Endothelial cell of umbilical vein (primary cell): ENCODE results near the gene CYTH1. TPM values are rescaled to one million over a fixed set of nuclear protein-coding genes. Genes with fewer than 3 reads are reported as not detected.
"Not testable (repeated sequence)": the region's sequence is repeated elsewhere in the genome, so short reads cannot be mapped to it uniquely, and the experiment has no call there.

Source experiments
- BruUV-seq: library from RNA; stranded (reverse); fragments of 400-500 nt; replicated peaks from 2 replicates; lab custom pipeline; 2021; lab: Mats Ljungman, UMichigan
- CTCF ChIA-PET: fragments of 300-600, 350-600 bp; sonication (Branson Sonifier 250); formaldehyde crosslinking; loops from one replicate; lab custom pipeline; 2021; ENCODE audit warnings: antibody characterized with exemption, inconsistent platforms; lab: Charles Lee
- POLR2A ChIA-PET: fragments of 300-600, 350-600 bp; sonication (Branson Sonifier 250); formaldehyde crosslinking; loops from one replicate; lab custom pipeline; 2021; ENCODE audit warnings: antibody characterized with exemption, inconsistent platforms; lab: Charles Lee
- DNase-seq: peaks from one replicate; pipeline ENCODE4 v3.0.0-alpha.2; 2011; ENCODE audit warnings: low read depth, low spot score
- FAIRE-seq: peaks from 2 replicates; lab custom pipeline; 2011; peaks lifted over from hg19 to GRCh38; lab: Jason Lieb, UNC
- H2AFZ ChIP-seq: 2 replicates; pipeline ENCODE4 v1.6.0; 2012; ENCODE audit warnings: low read depth, low read length, control low read depth, inconsistent platforms
- H3K27ac ChIP-seq: 2 replicates; pipeline ENCODE4 v1.5.1; 2011; ENCODE audit warnings: low read depth, mild to moderate bottlenecking, control low read depth, low read length, moderate library complexity; ENCODE audit not compliant: insufficient read depth
- H3K27me3 ChIP-seq, 2 experiments: 2 replicates each; pipeline versions ENCODE4 v1.6.0 to v1.6.1; 2011; ENCODE audit warnings: low read length in 2 of 2, mixed read lengths in 1 of 2; ENCODE audit not compliant: control insufficient read depth in 2 of 2, insufficient read depth in 2 of 2
- H3K36me3 ChIP-seq, 2 experiments: 2 replicates in 1 of 2; 3 replicates in 1 of 2; pipeline ENCODE4 v1.5.1; 2011; ENCODE audit warnings: low read length in 2 of 2, mild to moderate bottlenecking in 1 of 2, moderate library complexity in 1 of 2; ENCODE audit not compliant: control insufficient read depth in 2 of 2, insufficient read depth in 2 of 2; ENCODE audit errors: extremely low read depth in 1 of 2
- H3K4me1 ChIP-seq: 3 replicates; pipeline ENCODE4 v1.5.1; 2011; ENCODE audit warnings: mild to moderate bottlenecking, low read length; ENCODE audit not compliant: control insufficient read depth, insufficient read depth; ENCODE audit errors: extremely low read depth
- H3K4me2 ChIP-seq: 2 replicates; pipeline ENCODE4 v1.6.1; 2011; ENCODE audit warnings: low read length, control low read depth, mixed read lengths; ENCODE audit not compliant: insufficient read depth
- H3K4me3 ChIP-seq, 3 experiments: fragments of 200-600 bp in 1 of 3; sonication (generic), shearing (Covaris generic) in 1 of 3; replicated peaks in 1 of 3; 2 replicates each; pipeline ENCODE4 v1.5.1; 2011 to 2016; ENCODE audit warnings: control low read depth in 3 of 3, low read length in 3 of 3, mild to moderate bottlenecking in 2 of 3, inconsistent platforms in 1 of 3, low read depth in 1 of 3, moderate library complexity in 1 of 3; ENCODE audit not compliant: insufficient read depth in 1 of 3
- H3K79me2 ChIP-seq: 2 replicates; pipeline ENCODE4 v1.6.0; 2012; ENCODE audit warnings: low read length, inconsistent platforms; ENCODE audit not compliant: control insufficient read depth, insufficient read depth
- H3K9ac ChIP-seq: replicated peaks from 2 replicates; pipeline ENCODE3; 2011; ENCODE audit warnings: low read length, control low read depth; ENCODE audit not compliant: insufficient read depth; ENCODE audit errors: extremely low read depth
- H3K9me1 ChIP-seq: replicated peaks from 3 replicates; pipeline ENCODE4 v1.6.0; 2011; ENCODE audit warnings: mild to moderate bottlenecking, low read length; ENCODE audit not compliant: control insufficient read depth, insufficient read depth; ENCODE audit errors: extremely low read depth
- H3K9me3 ChIP-seq: replicated peaks from 2 replicates; pipeline ENCODE4 v1.5.1; 2012; ENCODE audit warnings: low read length, inconsistent platforms; ENCODE audit not compliant: control insufficient read depth, insufficient read depth
- H4K20me1 ChIP-seq: replicated peaks from 2 replicates; pipeline ENCODE3; 2011; ENCODE audit warnings: mild to moderate bottlenecking, low read length; ENCODE audit not compliant: control insufficient read depth, insufficient read depth; ENCODE audit errors: extremely low read depth
- EZH2 ChIP-seq: IDR thresholded peaks from 2 replicates; pipeline ENCODE4 v1.6.1; 2012; ENCODE audit warnings: borderline replicate concordance, low read depth, mild to moderate bottlenecking, moderate library complexity, low read length, inconsistent platforms; ENCODE audit not compliant: severe bottlenecking
- FOS ChIP-seq: IDR thresholded peaks from 2 replicates; pipeline ENCODE4 v1.6.1; 2011; ENCODE audit warnings: mild to moderate bottlenecking, low read length, moderate library complexity, borderline replicate concordance; ENCODE audit not compliant: insufficient read depth
- GATA2 ChIP-seq: IDR thresholded peaks from 2 replicates; pipeline ENCODE4 v1.7.0; 2011; ENCODE audit warnings: low read depth, mild to moderate bottlenecking, moderate library complexity, mixed read lengths, low read length; ENCODE audit not compliant: insufficient read length, insufficient read depth
- JUN ChIP-seq: IDR thresholded peaks from 2 replicates; pipeline ENCODE4 v1.6.1; 2011; ENCODE audit warnings: borderline replicate concordance, low read depth; ENCODE audit not compliant: insufficient read length, insufficient read depth
- MYC ChIP-seq: IDR thresholded peaks from one replicate; pipeline ENCODE4 v1.6.1; 2011; ENCODE audit warnings: mild to moderate bottlenecking, low read depth, low read length
- POLR2A ChIP-seq: IDR thresholded peaks from 2 replicates; pipeline ENCODE4 v1.6.1; 2012; ENCODE audit warnings: low read depth, mild to moderate bottlenecking, control low read depth, low read length
- POLR2AphosphoS5 ChIP-seq: IDR thresholded peaks from 2 replicates; pipeline ENCODE4 v1.6.1; 2012; ENCODE audit warnings: low read depth, mild to moderate bottlenecking, control low read depth, low read length, moderate library complexity; ENCODE audit not compliant: insufficient read depth
- dilution Hi-C: fragments of 300-500 bp; cut with MboI; formaldehyde crosslinking; loops from one replicate; pipeline ENCODE4 v1.15.0; 2019; ENCODE audit warnings: low sequenced_read_pairs; ENCODE audit not compliant: extremely low pct_ligation_motif_present
- intact Hi-C: fragments of 100-400 bp; cut with micrococcal nuclease; formaldehyde crosslinking; loops from one replicate; pipeline ENCODE4 v1.10.0; 2022
- polyA plus RNA-seq, 4 experiments: library from polyadenylated mRNA; depleted of rRNA in 3 of 4; stranded (reverse) in 3 of 4; unstranded in 1 of 4; fragments of >200 nt; gene quantifications; 2 replicates each; pipeline versions ENCODE4 v1.2.1 to v1.2.3, GENCODE V29; 2011 to 2012; ENCODE audit warnings: missing spikeins in 1 of 4
- total RNA-seq: library from RNA; stranded (reverse); gene quantifications from 2 replicates; pipeline ENCODE4 v1.2.3, GENCODE V29; 2021
- TF ChIP-seq, protein P1 (sequence below): IDR thresholded peaks from 2 replicates; pipeline ENCODE4 v1.6.1; 2011; ENCODE audit not compliant: insufficient read depth, insufficient read length
- TF ChIP-seq, protein P2 (sequence below), 2 donors: IDR thresholded peaks; 1 replicate in 1 of 2; 2 replicates in 1 of 2; pipeline ENCODE4 v1.5.1; 2011; ENCODE audit warnings: low read length in 2 of 2, mild to moderate bottlenecking in 2 of 2, moderate library complexity in 2 of 2, control low read depth in 1 of 2, inconsistent platforms in 1 of 2, low read depth in 1 of 2; ENCODE audit not compliant: insufficient read depth in 1 of 2; ENCODE audit errors: extremely low read depth in 1 of 2

Gene CYTH1
- total and polyA plus RNA-seq, 2 donors (not counting 3 experiments of a cell fraction or from before 2014, with no cell fraction given) = 35.9 to 49.9 TPM

DNA sequence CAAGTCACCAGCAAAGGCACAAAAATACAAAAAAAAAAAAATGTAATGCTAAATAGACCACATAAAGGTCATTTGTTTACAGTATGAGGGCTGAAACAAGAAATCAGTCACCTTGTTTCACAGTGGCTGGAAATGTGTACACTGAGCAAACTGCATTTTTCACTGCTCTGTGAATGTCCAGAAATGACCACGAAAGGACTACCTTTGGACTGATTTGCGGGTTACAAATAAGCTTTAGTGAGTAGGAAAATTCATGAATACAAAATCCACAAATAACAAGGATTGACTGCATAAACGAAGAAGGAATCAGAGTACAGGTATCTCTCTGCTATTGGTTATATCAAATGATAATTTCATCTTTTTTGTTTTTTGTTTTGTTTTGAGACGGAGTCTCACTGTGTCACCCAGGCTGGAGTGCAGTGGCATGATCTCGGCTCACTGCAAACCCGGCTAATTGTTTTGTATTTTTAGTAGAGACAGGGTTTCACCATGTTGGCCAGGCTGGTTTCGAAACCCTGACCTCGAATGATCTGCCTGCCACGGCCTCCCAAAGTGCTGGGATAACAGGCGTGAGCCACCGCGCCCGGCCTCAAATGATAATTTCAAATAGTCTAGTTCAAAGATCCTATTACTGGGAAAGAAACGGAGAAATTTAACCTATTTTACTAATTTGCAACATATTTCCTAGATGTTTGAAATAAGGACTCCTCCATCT is 30.5 kb downstream of the CYTH1 start:
- Histone ChIP-seq H3K9ac (no peak overlapping the region), H3K9me3 (no peaks in the 10 kb centered on the region), H3K27me3 (no peaks in the 10 kb centered on the region), H3K36me3 (no peaks in the 10 kb centered on the region), H3K9me1 (no peaks in the 10 kb centered on the region), H3K27ac (no peak overlapping the region), H3K4me2 (no peak overlapping the region), H4K20me1 (no peaks in the 10 kb centered on the region), H2AFZ (no peak overlapping the region), H3K4me1 (peaks cover 9% of the 10 kb centered on the region), H3K79me2 (peaks cover 6% of the 10 kb centered on the region), H3K4me3 (no peak overlapping the region)
- DNase-seq (no peak), FAIRE-seq (no peak)
- POLR2A ChIA-PET = no interaction called here
- intact Hi-C loops = no loop called here
- TF ChIP-seq FOS (no peak), POLR2AphosphoS5 (no peak), MYC (no peak), GATA2 (no peak), EZH2 (no peak), POLR2A (no peak), JUN (no peak)
- TF ChIP-seq, protein P1, sequence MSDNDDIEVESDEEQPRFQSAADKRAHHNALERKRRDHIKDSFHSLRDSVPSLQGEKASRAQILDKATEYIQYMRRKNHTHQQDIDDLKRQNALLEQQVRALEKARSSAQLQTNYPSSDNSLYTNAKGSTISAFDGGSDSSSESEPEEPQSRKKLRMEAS = no peak
- TF ChIP-seq, protein P2, sequence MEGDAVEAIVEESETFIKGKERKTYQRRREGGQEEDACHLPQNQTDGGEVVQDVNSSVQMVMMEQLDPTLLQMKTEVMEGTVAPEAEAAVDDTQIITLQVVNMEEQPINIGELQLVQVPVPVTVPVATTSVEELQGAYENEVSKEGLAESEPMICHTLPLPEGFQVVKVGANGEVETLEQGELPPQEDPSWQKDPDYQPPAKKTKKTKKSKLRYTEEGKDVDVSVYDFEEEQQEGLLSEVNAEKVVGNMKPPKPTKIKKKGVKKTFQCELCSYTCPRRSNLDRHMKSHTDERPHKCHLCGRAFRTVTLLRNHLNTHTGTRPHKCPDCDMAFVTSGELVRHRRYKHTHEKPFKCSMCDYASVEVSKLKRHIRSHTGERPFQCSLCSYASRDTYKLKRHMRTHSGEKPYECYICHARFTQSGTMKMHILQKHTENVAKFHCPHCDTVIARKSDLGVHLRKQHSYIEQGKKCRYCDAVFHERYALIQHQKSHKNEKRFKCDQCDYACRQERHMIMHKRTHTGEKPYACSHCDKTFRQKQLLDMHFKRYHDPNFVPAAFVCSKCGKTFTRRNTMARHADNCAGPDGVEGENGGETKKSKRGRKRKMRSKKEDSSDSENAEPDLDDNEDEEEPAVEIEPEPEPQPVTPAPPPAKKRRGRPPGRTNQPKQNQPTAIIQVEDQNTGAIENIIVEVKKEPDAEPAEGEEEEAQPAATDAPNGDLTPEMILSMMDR (IDR thresholded peaks at IDR 0.05; ENCODE audit: extremely low read depth in 1 of 2, insufficient read depth in 1 of 2, low read depth in 1 of 2, low read length in 2 of 2) = no peak
- CTCF ChIA-PET = no interaction called here
- dilution Hi-C loops = no loop called here
- no TSS peak for BruUV-seq

DNA sequence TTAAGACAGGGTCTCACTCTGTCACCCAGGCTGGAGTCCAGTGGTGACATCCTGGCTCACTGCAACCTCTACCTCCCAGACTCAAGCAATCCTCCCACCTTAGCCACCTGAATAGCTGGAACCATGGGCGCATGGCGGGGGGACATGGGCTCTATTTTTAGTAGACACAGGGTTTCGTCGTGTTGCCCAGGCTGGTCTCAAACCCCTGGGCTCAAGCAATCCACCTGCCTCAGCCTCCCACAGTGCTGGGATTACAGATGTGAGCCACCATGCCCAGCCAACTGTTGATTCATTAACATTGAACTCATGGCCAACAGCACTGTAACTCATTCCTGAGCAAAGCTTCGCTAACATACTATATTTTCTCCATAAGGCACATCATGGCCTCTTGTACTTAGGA is 31.1 kb downstream of the CYTH1 start:
- CTCF ChIA-PET, H3K9me3 ChIP-seq, intact Hi-C loops, H2AFZ ChIP-seq, H3K27ac ChIP-seq, H3K4me2 ChIP-seq, H4K20me1 ChIP-seq, H3K4me3 ChIP-seq, H3K36me3 ChIP-seq, DNase-seq, H3K4me1 ChIP-seq, POLR2A ChIA-PET, H3K27me3 ChIP-seq, FAIRE-seq, H3K79me2 ChIP-seq, BruUV-seq, dilution Hi-C loops, H3K9ac ChIP-seq, H3K9me1 ChIP-seq: not testable (repeated sequence)
